Fibroblast of the conjunctiva (primary cell): ENCODE results near the gene MYO7A.

Source experiments
- DNase-seq: peaks from one replicate; pipeline ENCODE4 v3.0.0-alpha.2; 2010; ENCODE audit warnings: low read depth

MYO7A gene

DNA sequence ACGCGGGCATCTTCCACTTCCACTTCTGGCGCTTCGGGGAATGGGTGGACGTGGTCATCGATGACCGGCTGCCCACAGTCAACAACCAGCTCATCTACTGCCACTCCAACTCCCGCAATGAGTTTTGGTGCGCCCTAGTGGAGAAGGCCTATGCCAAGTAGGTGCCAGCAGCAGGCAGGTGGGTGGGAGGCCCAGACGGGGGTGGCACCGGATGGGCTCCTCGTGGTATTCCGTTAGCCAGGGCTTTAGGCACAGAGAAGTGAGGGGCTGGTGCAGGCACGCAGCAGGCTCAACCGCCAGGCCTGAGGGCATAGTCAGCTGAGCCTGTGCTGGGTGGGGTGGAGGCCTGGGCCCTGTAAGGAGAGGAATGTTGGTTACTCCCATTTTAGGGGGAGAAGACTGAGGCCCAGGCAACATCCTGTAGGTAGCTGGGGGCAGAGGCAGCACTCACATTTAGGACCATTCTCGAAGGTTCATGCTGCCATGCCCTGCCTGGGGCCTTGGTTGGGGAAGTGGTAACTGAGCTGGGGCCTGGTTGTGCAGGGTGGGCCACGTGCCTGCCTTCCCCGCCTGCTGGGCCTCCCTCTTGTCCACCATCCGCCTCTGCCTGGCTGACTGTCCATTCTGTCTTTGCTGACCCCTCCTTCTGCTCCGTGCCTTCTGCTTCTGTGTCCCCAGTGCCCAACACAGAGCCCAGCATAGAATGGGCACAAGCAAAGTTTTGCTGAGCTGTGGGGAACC is 15.2 kb upstream of the MYO7A start:
- no peak for DNase-seq

DNA sequence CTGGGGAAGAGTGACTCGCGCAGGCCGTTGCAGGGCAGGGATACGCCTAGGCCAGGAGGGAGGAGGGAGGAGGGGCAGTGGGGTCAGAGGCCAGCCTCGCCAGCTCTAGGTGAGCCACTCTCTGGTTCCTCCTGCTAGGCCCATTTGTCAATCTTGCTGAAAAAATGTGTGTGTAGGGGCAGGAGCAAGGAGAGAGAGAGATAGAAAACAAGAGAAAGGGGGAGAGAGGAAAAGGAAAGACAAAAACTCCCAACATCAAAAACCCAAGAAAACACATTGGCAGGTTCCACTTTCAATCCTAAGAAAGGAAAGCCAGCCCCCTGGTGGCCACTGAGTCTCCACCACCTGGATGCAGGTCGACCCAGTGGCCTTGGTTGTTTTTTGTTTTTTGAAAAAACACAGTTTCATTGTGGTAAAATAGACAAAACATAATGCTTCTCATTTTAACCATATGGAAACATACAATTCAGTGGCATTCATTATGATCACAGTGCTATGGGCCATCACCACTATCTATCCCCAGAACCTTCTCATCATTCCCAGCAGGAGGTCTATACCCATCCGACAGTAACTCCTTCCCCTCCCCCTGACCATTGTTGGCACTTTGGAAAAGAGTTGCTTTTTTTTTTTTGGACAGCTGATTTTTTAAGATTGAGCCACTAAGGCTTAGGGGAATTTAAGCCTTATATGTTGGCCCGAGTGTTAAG is 14.5 kb upstream of the MYO7A start:
- no peak for DNase-seq

DNA sequence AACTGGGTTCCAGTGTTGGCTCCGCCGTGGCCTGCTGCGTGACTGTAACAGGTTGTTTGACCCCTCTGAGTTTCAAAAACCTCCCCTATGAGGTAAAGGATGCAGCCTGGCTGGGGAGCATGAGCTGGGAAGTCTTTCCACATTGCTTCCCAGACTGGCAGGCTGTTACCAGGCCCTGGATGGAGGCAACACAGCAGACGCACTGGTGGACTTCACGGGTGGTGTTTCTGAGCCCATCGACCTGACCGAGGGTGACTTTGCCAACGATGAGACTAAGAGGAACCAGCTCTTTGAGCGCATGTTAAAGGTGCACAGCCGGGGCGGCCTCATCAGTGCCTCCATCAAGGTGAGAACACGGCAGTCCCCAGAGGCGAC is 14.0 kb upstream of the MYO7A start:
- DNase-seq: no peak

DNA sequence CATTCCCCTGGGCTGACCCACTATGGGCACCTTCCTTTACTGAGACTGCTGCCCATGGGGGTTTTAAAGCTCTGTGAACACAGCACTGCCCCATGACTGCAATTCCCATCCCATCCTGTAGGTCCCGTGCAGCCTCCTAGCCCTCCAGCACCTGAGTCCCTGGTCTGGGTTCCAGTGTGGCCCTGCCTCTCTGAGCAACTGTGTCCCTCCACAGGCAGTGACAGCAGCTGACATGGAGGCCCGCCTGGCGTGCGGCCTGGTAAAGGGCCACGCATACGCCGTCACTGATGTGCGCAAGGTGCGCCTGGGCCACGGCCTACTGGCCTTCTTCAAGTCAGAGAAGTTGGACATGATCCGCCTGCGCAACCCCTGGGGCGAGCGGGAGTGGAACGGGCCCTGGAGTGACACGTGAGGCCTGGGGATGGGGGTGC is 12.8 kb upstream of the MYO7A start:
- no peak for DNase-seq

DNA sequence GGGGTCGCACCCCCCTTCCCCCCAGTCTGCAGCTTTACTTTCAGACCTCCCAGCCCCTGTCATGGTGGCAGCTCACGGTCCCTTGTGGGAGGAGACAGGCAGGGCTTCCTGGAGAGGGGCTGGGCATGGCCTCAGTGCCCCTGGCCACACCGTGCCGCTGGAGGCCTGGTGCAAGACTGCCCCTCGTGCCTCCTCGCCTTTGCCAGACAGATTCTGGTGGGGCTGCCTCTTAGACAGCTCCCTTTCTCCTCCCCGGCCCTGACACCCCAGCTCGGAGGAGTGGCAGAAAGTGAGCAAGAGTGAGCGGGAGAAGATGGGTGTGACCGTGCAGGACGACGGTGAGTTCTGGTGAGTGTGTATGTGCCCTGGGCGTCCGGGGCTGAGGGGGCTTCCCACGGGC is 12.1 kb upstream of the MYO7A start:
- DNase-seq: no peak

DNA sequence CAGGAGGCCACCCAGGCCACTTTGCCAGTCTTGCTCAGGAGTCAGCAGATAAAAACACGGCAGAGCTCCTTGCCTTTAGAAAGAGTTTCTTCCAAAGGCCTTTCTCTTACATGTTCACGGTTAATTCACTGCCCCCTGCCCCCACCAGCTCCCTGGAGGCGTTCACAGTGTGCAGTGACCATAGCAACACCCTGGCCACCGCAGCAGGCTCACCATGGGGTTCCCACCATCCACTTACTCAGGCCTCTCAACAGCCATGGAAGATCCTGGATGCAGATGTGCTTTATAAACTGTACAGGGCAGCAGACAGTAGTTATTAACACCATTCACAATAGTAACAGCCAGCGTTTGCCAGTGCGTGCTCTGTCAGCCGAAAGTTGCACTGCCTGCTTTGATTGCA is 10.6 kb upstream of the MYO7A start:
- DNase-seq: no peak

DNA sequence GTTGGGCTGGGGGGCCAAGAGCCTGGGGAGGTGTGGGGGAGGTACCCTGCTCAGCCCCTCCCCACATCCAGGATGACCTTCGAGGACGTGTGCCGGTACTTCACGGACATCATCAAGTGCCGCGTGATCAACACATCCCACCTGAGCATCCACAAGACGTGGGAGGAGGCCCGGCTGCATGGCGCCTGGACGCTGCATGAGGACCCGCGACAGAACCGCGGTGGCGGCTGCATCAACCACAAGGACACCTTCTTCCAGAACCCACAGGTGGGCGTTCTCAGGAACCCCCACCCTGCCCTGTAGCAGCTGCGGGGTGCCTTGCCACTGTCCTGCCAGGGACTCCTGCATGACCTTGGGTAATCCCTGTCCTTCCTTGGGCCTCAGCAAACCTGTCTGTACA is 10.0 kb upstream of the MYO7A start:
- DNase-seq: no peak

DNA sequence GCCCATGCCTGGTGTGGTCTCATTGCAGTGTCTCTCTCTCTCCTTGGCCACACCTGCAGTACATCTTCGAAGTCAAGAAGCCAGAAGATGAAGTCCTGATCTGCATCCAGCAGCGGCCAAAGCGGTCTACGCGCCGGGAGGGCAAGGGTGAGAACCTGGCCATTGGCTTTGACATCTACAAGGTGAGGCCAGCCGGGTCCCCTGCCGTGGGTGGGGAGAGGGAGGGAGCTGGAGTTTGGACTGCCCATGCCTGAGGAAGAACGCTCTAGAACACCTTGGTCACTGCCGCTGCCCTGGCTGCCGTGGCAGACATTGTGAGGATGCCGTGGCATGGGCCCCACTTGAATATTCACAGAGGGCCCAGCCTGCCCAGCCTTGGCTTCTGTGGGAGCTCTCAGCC is 9.1 kb upstream of the MYO7A start:
- no peak for DNase-seq

DNA sequence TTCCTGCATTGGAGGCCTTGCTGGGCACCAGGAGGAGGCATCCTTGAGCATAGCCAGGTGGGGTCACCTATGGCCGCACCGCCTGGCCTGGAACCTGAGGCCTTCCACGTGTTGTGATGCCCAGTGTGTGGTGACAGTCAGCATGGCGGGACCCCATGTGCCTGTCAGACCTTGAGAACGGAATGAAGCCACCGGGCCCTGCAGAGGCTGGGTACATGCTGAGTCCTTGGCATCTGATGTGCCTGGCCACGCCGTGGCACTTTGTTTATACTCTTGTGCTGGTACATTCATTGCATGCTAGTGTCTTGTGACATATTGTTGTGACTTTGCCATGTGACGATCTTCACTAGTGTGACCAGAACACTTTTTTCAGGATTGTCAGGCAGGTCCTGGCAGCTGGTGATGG is 8.5 kb upstream of the MYO7A start:
- DNase-seq: no peak

DNA sequence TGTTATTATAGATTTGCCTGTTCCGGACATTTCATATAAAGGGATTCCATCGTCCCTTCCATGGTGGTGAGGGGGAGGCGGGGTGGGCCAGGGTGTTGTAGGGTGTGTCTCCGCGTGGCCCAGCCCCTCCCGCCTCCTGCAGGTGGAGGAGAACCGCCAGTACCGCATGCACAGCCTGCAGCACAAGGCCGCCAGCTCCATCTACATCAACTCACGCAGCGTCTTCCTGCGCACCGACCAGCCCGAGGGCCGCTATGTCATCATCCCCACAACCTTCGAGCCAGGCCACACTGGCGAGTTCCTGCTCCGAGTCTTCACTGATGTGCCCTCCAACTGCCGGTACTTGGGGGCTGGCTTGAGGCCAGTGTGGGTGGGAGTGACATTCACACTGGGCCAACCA is 7.5 kb upstream of the MYO7A start:
- no peak for DNase-seq

DNA sequence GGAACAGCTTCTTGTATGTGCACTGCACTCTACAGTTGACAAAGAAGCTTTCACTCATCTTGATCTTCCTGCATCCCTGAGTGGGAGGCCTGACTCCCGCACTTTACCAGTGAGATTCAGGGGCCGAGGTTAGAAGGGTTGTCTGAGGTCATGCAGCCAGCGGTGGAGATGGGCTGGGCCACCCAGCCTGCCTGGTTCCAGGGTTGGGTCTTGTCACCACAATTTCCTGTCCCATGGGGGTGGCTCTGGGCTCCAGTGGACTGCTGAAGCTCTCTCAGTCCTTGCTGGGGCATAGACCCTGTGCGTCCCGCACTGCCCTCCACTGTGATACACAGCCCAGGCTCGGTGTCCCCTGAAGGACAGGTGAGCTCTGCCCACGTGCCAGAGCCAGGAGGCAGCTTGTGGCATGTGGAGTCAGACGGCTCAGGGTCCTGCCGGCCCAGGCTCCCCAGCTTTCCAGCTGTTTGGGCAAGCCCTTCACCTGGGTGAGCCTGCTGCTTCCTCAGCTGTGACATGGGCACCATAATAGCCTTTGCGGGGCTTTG is 6.9 kb upstream of the MYO7A start:
- no peak for DNase-seq

DNA sequence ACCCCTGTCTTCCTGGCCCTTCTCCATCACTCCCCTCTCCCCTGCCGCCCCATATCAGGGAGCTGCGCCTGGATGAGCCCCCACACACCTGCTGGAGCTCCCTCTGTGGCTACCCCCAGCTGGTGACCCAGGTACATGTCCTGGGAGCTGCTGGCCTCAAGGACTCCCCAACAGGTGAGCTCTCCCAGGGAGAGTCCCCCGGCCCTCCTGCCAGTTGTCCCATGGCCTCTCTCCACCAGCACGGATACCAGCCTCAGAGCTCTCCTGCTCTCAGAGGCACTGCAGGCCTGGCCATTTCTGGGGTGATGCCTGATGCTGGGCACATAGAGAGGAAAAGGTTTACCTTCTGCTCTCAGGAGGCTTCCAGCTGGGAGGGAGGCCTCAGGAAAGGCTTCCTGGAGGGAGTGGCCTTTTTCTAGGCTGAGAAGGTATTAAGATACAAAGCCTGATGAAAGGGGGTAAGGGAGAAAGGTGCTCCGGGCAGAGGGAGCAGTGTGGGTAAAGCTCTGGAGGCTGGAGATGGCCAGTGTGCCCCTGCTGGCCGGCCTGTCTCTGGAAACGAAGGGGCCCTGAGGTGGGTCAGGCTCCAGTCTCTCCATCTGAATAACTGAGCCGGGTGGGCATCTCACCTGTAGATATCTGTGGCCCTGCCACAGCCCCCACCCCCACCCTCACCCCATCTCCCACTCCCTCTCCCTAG is 6.0 kb upstream of the MYO7A start:
- DNase-seq: no peak

DNA sequence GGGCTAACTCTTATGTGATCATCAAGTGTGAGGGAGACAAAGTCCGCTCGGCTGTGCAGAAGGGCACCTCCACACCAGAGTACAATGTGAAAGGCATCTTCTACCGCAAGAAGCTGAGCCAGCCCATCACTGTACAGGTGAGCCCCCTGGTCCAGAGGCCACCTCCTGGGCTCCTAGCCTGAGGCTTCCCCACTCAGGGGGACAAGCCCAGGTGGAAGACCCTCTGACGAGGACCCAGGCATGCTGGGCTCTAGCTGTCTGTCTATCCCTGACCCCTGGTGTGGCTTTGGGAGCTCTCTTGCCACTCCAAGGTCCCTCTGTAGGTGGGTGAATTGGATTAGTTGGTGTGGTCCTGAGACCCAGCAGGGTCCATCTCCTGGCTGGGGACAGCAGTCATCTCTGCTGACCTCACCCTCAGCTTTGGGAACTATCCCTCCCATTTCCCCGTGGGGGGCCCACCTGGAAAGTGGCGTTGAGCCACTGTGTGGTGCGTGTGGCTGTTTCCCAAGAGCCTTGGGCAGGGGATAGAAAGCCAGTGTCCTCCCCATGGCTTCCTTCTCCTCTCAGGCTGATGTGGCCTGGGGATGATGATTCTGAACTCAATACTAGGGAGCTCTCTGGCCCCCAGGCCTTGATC is 5.4 kb upstream of the MYO7A start:
- DNase-seq: no peak

DNA sequence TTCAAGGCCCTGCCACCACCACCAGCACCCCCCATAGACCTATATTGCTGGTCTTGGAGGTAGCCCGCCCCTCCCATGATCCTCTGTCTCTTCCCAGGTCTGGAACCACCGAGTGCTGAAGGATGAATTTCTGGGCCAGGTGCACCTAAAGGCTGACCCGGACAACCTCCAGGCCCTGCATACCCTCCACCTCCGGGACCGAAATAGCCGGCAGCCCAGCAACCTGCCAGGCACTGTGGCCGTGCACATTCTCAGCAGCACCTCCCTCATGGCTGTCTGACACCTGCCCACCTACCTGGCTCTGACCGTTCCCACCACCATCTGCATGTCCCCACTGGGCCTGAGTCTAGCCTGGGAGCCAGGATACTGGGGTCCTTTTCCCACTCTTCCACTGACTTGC is 4.5 kb upstream of the MYO7A start:
- no peak for DNase-seq

DNA sequence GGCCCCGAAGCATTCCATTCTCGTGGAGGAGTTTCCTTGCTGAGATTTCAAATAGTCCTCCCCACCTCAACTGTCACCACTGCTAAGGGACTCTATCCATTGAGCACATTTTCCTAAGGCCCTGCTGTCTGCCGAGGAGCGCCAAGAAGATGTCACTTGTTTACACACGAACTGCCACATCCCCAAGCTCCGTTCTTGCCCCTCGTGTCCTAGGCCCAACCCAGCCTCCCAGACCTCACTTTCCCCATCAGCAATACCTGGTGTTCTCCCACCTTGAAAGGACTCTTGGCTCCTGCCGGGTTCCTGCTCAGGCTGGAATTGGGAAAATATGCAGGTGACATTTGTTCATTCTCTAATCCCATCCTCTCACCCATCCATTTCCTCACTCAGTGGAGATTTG is 4.0 kb upstream of the MYO7A start:
- DNase-seq: no peak

DNA sequence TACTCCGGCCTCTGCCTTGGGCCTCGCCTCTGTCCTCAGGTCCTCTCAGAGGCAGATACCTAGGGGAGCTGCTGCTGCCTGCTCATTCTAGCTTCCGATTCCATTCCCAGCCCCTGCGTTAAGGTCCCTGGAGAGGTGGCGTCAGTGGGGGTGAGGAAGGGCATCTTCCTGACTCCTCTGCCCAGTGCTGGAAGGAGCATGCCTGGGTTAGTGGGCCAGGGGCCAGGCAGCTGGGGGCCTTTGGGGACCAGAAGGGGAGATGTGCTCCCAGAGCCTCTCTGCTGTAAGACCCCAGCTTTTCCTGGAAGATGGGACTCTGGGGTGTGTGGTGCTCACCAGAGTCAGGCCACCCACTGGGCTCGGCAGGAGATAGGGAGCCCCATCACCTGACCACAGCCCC is 3.6 kb upstream of the MYO7A start:
- no peak for DNase-seq

DNA sequence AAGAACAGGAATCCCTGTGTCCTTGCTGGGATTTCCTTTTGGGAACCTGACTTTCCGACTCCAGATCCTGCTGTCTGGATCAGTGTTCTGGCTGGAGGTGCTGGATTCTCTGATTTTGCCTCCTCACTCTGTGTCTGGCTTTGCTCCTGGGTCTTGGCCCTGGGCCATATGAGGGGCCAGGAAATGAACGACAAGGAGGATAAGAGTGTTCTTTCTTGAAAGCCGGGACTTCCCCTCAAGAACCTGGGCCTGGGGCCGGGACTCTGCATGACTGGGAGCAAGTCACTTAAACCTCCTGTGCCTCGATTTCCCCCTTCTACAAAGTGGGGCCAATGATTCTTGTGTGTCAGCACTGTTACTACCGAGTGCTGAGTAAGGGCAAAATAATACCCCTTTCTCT is 2.9 kb upstream of the MYO7A start:
- DNase-seq: no peak

DNA sequence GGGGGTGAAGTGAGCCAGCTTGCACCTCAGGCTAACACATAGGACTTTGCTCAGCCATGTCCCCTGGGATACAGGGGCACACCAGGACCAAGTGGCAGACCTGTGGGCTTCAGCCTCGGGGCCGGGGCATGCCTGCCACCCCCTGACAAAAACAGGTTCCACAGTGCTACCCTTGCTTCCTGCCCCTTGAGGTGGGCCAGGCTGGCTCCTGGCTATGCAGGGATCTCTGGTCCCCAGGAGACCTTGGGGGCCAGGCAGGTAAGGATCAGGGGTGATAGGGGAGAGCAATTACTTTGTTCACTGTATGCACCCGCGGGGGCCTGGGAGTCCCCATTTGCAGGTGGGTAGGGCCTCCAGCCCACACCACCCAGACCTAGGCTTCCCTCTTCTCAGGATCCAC is 2.4 kb upstream of the MYO7A start:
- DNase-seq: no peak

DNA sequence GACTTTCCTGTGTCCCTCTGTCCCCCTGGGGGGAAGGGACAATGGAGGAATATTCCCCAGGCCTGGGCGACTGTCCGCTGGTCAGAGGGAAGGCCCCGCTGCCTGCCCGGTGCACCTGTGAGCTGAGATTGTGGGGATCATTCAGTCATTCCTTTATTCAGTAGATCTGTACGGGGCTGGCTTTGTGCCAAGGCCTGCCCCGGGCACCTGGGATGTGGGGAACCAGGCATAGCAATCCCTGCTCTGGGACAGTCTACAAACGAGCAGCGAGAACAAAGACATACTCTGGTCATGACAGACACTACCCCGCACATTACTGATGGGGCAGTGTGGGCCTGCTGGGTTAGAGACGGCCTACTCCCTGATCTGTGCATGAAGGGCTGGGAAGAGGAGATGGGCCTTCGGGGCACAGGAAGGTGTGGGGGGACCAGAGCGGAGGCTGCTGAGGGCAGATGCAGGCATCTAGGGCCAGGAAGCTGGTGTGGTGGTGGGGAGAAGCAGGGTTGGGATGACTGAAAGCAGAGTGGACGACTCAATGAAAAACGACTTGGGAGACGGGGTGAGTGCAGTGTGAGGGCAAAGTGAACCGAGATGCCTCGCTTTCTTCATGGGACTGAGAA is 1.8 kb upstream of the MYO7A start:
- DNase-seq: no peak

DNA sequence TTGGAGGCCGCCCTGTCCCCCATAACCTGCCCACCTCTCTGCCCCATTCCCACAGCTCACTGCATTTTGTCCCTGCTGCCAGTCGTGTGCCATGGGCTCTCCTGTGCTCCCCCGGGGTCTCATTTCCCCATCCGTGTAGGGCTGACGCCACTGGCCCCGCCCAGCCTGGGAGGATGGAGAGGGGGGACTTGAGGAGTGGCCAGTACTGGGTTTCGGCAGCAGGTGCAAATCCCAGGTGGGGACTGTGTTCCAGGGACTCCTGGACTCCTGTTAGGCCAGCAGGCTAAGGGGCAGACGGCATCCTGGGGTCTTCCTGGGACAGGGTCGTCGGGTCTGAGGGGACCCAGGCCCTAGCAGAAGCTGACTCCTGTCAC is 1.2 kb upstream of the MYO7A start:
- no peak for DNase-seq

DNA sequence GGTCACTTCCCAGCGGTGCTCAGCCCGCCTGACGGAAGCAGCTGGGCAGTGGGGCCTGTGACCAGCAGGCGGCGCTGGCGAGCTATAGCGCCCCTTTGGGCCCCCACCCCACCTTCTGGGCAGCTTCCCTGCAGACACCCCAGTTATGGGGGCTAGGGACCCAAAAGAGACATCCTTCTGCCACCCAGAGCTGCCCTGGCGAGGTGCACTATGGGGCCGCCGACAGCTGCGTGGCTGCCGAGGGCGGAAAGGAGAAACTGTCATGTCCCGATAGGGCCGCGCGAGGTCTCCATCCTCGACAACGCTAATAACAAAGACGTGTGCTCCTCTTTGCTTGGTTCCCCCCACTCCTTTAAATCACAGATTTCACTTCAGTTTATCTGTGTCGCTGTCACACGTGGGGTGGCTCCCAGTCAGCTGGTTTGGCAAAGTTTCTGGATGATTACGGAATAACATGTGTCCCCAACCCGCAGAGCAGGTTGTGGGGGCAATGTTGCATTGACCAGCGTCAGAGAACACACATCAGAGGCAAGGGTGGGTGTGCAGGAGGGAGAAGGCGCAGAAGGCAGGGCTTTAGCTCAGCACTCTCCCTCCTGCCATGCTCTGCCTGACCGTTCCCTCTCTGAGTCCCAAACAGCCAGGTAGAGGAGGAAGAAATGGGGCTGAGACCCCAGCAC is 673 bp upstream of the MYO7A start:
- DNase-seq: no peak
